Caco-2 (cell line): ENCODE measurements around the gene PTGIR. TPM values are rescaled to one million over a fixed set of nuclear protein-coding genes. Genes with fewer than 3 reads are reported as not detected.

ENCODE experiments used
- BruUV-seq: library from RNA; stranded (reverse); fragments of 400-500 nt; replicated peaks from 2 replicates; lab custom pipeline; 2021; lab: Mats Ljungman, UMichigan
- CTCF ChIA-PET: fragments of 300-600 bp; sonication (Branson Sonifier 250); formaldehyde crosslinking; loops from one replicate; lab custom pipeline; 2022; ENCODE audit warnings: antibody characterized with exemption; lab: Charles Lee
- POLR2A ChIA-PET: fragments of 300-600 bp; sonication (Branson Sonifier 250); formaldehyde crosslinking; loops from one replicate; lab custom pipeline; 2022; ENCODE audit warnings: antibody characterized with exemption; lab: Charles Lee
- DNase-seq, 2 experiments: peaks; one replicate each; pipeline versions ENCODE4 v3.0.0 to v3.0.0-alpha.2; 2020 to 2022
- H3K27me3 ChIP-seq: replicated peaks from 2 replicates; pipeline ENCODE4 v1.6.0; 2011; ENCODE audit warnings: low read length; ENCODE audit not compliant: control insufficient read depth, insufficient read depth
- H3K36me3 ChIP-seq: 2 replicates; pipeline ENCODE4 v1.5.1; 2011; ENCODE audit warnings: low read length; ENCODE audit not compliant: control insufficient read depth, insufficient read depth
- H3K4me1 ChIP-seq: fragments of 250-450 bp; sonication (Bioruptor Pico); 2 replicates; pipeline ENCODE4 v1.5.1; 2020; ENCODE audit warnings: mild to moderate bottlenecking
- H3K4me3 ChIP-seq: 2 replicates; pipeline ENCODE4 v1.5.1; 2011; ENCODE audit warnings: low read depth, mild to moderate bottlenecking, control low read depth, low read length
- H3K9me3 ChIP-seq: fragments of 250-450 bp; sonication (Bioruptor Pico); 2 replicates; pipeline ENCODE4 v1.5.1; 2020; ENCODE audit warnings: mild to moderate bottlenecking, moderate library complexity
- H3K27ac Mint-ChIP-seq: one replicate; pipeline ENCODE4 v1.8.0; 2022; ENCODE audit warnings: mixed read lengths; ENCODE audit not compliant: unreplicated experiment
- H3K27me3 Mint-ChIP-seq: one replicate; pipeline ENCODE4 v1.8.0; 2022; ENCODE audit warnings: mixed read lengths; ENCODE audit not compliant: insufficient read depth, unreplicated experiment
- H3K36me3 Mint-ChIP-seq: one replicate; pipeline ENCODE4 v1.8.0; 2022; ENCODE audit warnings: mild to moderate bottlenecking, mixed read lengths; ENCODE audit not compliant: insufficient read depth, unreplicated experiment
- H3K4me1 Mint-ChIP-seq: one replicate; pipeline ENCODE4 v1.8.0; 2022; ENCODE audit warnings: low read depth, mixed read lengths; ENCODE audit not compliant: unreplicated experiment
- H3K4me3 Mint-ChIP-seq: one replicate; pipeline ENCODE4 v1.8.0; 2022; ENCODE audit warnings: mild to moderate bottlenecking, moderate library complexity, mixed read lengths; ENCODE audit not compliant: unreplicated experiment
- H3K9me3 Mint-ChIP-seq: one replicate; pipeline ENCODE4 v1.8.0; 2022; ENCODE audit warnings: mixed read lengths; ENCODE audit not compliant: unreplicated experiment
- CTCF ChIP-seq, 2 experiments: fragments of 200-600 bp in 1 of 2; IDR thresholded peaks; 1 replicate in 1 of 2; 2 replicates in 1 of 2; pipeline versions ENCODE4 v1.5.1 to v1.8.0; 2011 to 2022; ENCODE audit warnings: antibody characterized with exemption in 1 of 2, control low read depth in 1 of 2, inconsistent platforms in 1 of 2, low read depth in 1 of 2, low read length in 1 of 2, mild to moderate bottlenecking in 1 of 2, moderate library complexity in 1 of 2; ENCODE audit not compliant: insufficient read depth in 1 of 2, severe bottlenecking in 1 of 2, unreplicated experiment in 1 of 2
- intact Hi-C: fragments of 100-400 bp; cut with micrococcal nuclease; formaldehyde crosslinking; loops from one replicate; pipeline ENCODE4 v1.10.0; 2022; ENCODE audit not compliant: unreplicated experiment
- total RNA-seq: library from RNA; stranded (reverse); gene quantifications from 2 replicates; pipeline ENCODE4 v1.2.3, GENCODE V29; 2022

Gene PTGIR
- total RNA-seq, 1 experiment from 2014 or later = not detected

- CTCF ChIA-PET = interaction anchor here (0.6 to 3.0 kb wide), 23 partner anchors 10 to 352 kb away, joined by 3 to 117 read pairs (median 8); partner anchors contain the start of genes GNG8 and PPP5C
- DNase-seq = peak; percentile 37 to 41
- intact Hi-C loops = loop anchor here (1.0 kb wide), 1 partner anchor 26 kb away; no protein-coding TSS in a partner anchor
- POLR2A ChIA-PET = interaction anchor here (1.0 to 1.3 kb wide), 5 partner anchors 12 to 190 kb away, joined by 3 to 15 read pairs (median 4); partner anchors contain the start of genes AP2S1 and CALM3
- peaks cover 11% of the 10 kb centered on the region; the same call in 1 of the 2 replicates for H3K4me1 ChIP-seq
- H3K9me3 Mint-ChIP-seq = no peaks in the 10 kb centered on the region
- BruUV-seq = no TSS peak
- no peaks in the 10 kb centered on the region; the same call in 1 of the 2 replicates for H3K27me3 ChIP-seq
- no peak for TF ChIP-seq CTCF (IDR thresholded peaks at IDR 0.05; ENCODE audit: insufficient read depth in 1 of 2, low read depth in 1 of 2, low read length in 1 of 2, severe bottlenecking in 1 of 2, unreplicated experiment in 1 of 2)
- no peaks in the 10 kb centered on the region for H3K36me3 ChIP-seq
- no peaks in the 10 kb centered on the region for H3K9me3 ChIP-seq
- H3K36me3 Mint-ChIP-seq = peaks cover 8% of the 10 kb centered on the region
- H3K27ac Mint-ChIP-seq = no peak overlapping the region
- peaks cover 14% of the 10 kb centered on the region for H3K4me1 Mint-ChIP-seq
- H3K4me3 ChIP-seq = peak overlapping the region; percentile 54
- peaks cover 15% of the 10 kb centered on the region for H3K27me3 Mint-ChIP-seq
- peak overlapping the region; percentile 73 for H3K4me3 Mint-ChIP-seq
These were observed 35.7 kb upstream of the PTGIR start for GRCh38 chr19:46660551-46661019.

GRCh38 chr19:46660008-46660517, 35.2 kb upstream of the PTGIR start:
- DNase-seq = peak in 1 of 2 experiments; percentile 41
- POLR2A ChIA-PET = no interaction called here
- peaks cover 15% of the 10 kb centered on the region for H3K27me3 Mint-ChIP-seq
- CTCF ChIA-PET = interaction anchor here (1.4 to 1.6 kb wide), 2 partner anchors 43 to 46 kb away, joined by 4 to 7 read pairs; no protein-coding TSS in a partner anchor
- intact Hi-C loops = no loop called here
- no peaks in the 10 kb centered on the region for H3K9me3 Mint-ChIP-seq
- no peak overlapping the region for H3K4me3 ChIP-seq
- BruUV-seq = no TSS peak
- H3K36me3 Mint-ChIP-seq = peaks cover 8% of the 10 kb centered on the region
- no peaks in the 10 kb centered on the region; the same call in 1 of the 2 replicates for H3K27me3 ChIP-seq
- no peak for TF ChIP-seq CTCF (IDR thresholded peaks at IDR 0.05; ENCODE audit: insufficient read depth in 1 of 2, low read depth in 1 of 2, low read length in 1 of 2, severe bottlenecking in 1 of 2, unreplicated experiment in 1 of 2)
- H3K27ac Mint-ChIP-seq = no peak overlapping the region
- H3K4me1 ChIP-seq = peaks cover 11% of the 10 kb centered on the region; the same call in 1 of the 2 replicates
- H3K9me3 ChIP-seq = no peaks in the 10 kb centered on the region
- H3K4me1 Mint-ChIP-seq = peaks cover 14% of the 10 kb centered on the region
- H3K4me3 Mint-ChIP-seq = peak overlapping the region; percentile 73
- H3K36me3 ChIP-seq = no peaks in the 10 kb centered on the region

- BruUV-seq = no TSS peak
- Mint-ChIP-seq H3K9me3 (no peaks in the 10 kb centered on the region), H3K36me3 (peaks cover 8% of the 10 kb centered on the region), H3K4me1 (peaks cover 14% of the 10 kb centered on the region), H3K27me3 (peaks cover 15% of the 10 kb centered on the region), H3K4me3 (peak overlapping the region; percentile 65), H3K27ac (no peak overlapping the region)
- DNase-seq = peak; percentile 25 to 51
- no peaks in the 10 kb centered on the region for H3K9me3 ChIP-seq
- TF ChIP-seq CTCF (IDR thresholded peaks at IDR 0.05; ENCODE audit: insufficient read depth in 1 of 2, low read depth in 1 of 2, low read length in 1 of 2, severe bottlenecking in 1 of 2, unreplicated experiment in 1 of 2) = no peak
- no peaks in the 10 kb centered on the region; the same call in 1 of the 2 replicates for H3K27me3 ChIP-seq
- ChIA-PET CTCF (interaction anchor here (0.5 to 1.6 kb wide), 3 partner anchors 42 to 53 kb away, joined by 3 to 7 read pairs (median 4); no protein-coding TSS in a partner anchor), POLR2A (interaction anchor here (0.6 kb wide), 2 partner anchors 20 to 126 kb away, joined by 3 to 6 read pairs; no protein-coding TSS in a partner anchor)
- peaks cover 11% of the 10 kb centered on the region; the same call in 1 of the 2 replicates for H3K4me1 ChIP-seq
- intact Hi-C loops = no loop called here
- H3K4me3 ChIP-seq = no peak overlapping the region
- no peaks in the 10 kb centered on the region for H3K36me3 ChIP-seq
These were observed 34.5 kb upstream of the PTGIR start for GRCh38 chr19:46659151-46660007.
